MCF 10A (cell line): ENCODE data around the gene AVP. TPM values are rescaled to one million over a fixed set of nuclear protein-coding genes. Genes with fewer than 3 reads are reported as not detected.

Experiments
- BruUV-seq: library from RNA; stranded (reverse); fragments of 400-500 nt; replicated peaks from 2 replicates; lab custom pipeline; 2021; lab: Mats Ljungman, UMichigan
- CTCF ChIA-PET: fragments of 300-600 bp; sonication (Branson Sonifier 250); formaldehyde crosslinking; extraction: SDS; loops from one replicate; lab custom pipeline; 2021; ENCODE audit warnings: antibody characterized with exemption, inconsistent platforms; lab: Yijun Ruan, JAX
- POLR2A ChIA-PET: fragments of 300-600, 350-650 bp; sonication (Branson Sonifier 250); formaldehyde crosslinking; extraction: SDS; loops from one replicate; lab custom pipeline; 2020; ENCODE audit warnings: antibody characterized with exemption, inconsistent platforms; lab: Yijun Ruan, JAX
- DNase-seq: peaks from one replicate; pipeline ENCODE4 v3.0.0-alpha.2; 2018; ENCODE audit not compliant: unreplicated experiment
- H3K27ac Mint-ChIP-seq: one replicate; pipeline ENCODE4 v1.8.0; 2022; ENCODE audit warnings: mild to moderate bottlenecking, low read depth, mixed read lengths; ENCODE audit not compliant: unreplicated experiment
- H3K27me3 Mint-ChIP-seq: one replicate; pipeline ENCODE4 v1.8.0; 2022; ENCODE audit warnings: mixed read lengths; ENCODE audit not compliant: insufficient read depth, unreplicated experiment
- H3K36me3 Mint-ChIP-seq: one replicate; pipeline ENCODE4 v1.8.0; 2022; ENCODE audit warnings: mild to moderate bottlenecking, moderate library complexity, mixed read lengths; ENCODE audit not compliant: insufficient read depth, unreplicated experiment
- H3K4me1 Mint-ChIP-seq: one replicate; pipeline ENCODE4 v1.8.0; 2022; ENCODE audit warnings: mixed read lengths; ENCODE audit not compliant: insufficient read depth, unreplicated experiment
- H3K4me3 Mint-ChIP-seq: one replicate; pipeline ENCODE4 v1.8.0; 2022; ENCODE audit warnings: mild to moderate bottlenecking, moderate library complexity, mixed read lengths; ENCODE audit not compliant: unreplicated experiment
- H3K9me3 Mint-ChIP-seq: one replicate; pipeline ENCODE4 v1.8.0; 2022; ENCODE audit warnings: mixed read lengths; ENCODE audit not compliant: unreplicated experiment
- intact Hi-C: fragments of 100-400 bp; cut with micrococcal nuclease; formaldehyde crosslinking; loops from 2 replicates; pipeline ENCODE4 v1.14.1; 2022
- total RNA-seq: library from RNA; stranded (reverse); gene quantifications from 2 replicates; pipeline ENCODE4 v1.2.3, GENCODE V29; 2022
- TF ChIP-seq, protein P1 (sequence below): fragments of 200-600 bp; IDR thresholded peaks from one replicate; pipeline ENCODE4 v1.8.0; 2022; ENCODE audit warnings: antibody characterized with exemption, mild to moderate bottlenecking; ENCODE audit not compliant: unreplicated experiment

The AVP gene
- total RNA-seq, 1 experiment from 2014 or later: not detected

DNA sequence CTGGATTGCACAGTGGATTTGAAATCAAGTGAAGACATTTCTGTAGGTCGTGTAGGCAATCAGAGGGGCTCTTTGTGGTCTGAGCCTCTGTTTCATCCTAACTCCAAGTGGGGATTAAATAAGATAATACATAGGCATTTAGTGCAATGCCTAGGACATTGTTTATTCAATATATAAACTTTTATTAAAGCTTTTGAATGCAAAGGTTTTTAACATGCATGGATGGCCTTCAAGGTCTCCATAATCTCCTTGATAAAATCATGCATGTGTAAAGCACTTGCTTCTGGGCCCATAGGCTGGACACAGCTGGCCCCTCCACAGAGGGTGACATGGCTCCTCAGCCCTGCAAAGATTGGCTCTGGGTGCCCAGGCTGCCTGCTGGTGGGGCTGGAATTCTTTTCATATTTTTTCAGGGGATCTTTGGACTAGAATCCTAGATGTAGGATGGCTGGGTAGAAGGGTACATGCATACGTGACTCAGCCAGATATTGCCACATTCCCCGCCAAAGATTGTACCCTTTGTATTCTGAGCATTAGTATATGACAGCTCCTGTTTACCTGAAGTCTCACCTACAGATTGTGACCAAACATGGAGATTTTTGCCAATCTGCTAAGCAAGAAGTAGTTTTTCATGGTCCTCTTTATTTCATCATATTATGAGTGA lies 19.0 kb upstream of the AVP start:
- no peak overlapping the region for H3K4me3 Mint-ChIP-seq
- BruUV-seq: no TSS peak
- DNase-seq: peak; percentile 46
- no peaks in the 10 kb centered on the region for H3K27me3 Mint-ChIP-seq
- TF ChIP-seq, protein P1, sequence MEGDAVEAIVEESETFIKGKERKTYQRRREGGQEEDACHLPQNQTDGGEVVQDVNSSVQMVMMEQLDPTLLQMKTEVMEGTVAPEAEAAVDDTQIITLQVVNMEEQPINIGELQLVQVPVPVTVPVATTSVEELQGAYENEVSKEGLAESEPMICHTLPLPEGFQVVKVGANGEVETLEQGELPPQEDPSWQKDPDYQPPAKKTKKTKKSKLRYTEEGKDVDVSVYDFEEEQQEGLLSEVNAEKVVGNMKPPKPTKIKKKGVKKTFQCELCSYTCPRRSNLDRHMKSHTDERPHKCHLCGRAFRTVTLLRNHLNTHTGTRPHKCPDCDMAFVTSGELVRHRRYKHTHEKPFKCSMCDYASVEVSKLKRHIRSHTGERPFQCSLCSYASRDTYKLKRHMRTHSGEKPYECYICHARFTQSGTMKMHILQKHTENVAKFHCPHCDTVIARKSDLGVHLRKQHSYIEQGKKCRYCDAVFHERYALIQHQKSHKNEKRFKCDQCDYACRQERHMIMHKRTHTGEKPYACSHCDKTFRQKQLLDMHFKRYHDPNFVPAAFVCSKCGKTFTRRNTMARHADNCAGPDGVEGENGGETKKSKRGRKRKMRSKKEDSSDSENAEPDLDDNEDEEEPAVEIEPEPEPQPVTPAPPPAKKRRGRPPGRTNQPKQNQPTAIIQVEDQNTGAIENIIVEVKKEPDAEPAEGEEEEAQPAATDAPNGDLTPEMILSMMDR: no peak
- H3K4me1 Mint-ChIP-seq: peaks cover 5% of the 10 kb centered on the region
- peaks cover 5% of the 10 kb centered on the region for H3K36me3 Mint-ChIP-seq
- no peaks in the 10 kb centered on the region for H3K9me3 Mint-ChIP-seq
- ChIA-PET POLR2A (interaction anchor here (0.9 to 1.4 kb wide), 4 partner anchors 16 to 210 kb away, joined by 3 to 5 read pairs (median 3); no protein-coding TSS in a partner anchor), CTCF (interaction anchor here (0.9 to 1.5 kb wide), 3 partner anchors 10 to 50 kb away, joined by 3 to 8 read pairs (median 3); no protein-coding TSS in a partner anchor)
- H3K27ac Mint-ChIP-seq: no peak overlapping the region
- intact Hi-C loops: no loop called here

DNA sequence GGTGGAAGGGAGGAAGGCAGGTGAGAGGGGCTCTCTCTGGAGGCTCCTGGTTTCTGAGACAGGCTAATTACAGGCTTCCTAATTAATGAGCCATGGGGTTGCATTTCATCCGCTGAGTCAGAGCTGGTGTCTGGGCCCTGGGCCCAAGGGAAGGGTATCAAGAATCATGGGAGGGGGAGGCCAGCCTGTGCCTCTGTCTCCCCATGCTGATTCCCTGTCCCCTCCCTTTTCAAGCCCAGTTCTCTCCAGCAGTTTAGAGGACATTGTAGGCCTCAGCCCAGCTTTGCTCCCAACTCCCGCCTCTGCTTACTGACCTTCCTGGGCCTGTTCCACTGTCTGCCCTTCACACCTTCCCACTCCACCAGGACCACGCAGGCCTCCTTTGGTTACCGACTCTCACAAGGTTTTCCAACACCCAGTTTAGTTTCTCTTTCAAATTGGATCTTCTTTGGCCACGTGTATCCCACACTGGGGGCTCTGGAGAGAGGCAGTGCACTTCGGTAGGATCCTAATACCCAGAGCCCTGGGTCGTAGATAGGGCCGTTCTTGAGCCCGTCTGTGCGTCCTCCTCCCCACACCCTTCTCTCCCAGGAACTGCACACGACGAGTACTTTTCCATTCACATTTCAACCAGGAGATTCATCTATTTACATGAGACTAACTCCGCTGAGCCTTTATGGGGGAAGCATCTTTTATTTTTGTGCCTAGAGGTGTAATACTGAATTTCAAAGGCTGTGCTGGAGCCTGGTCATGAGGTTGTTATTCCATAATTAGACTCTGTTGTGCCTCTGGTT lies 18.2 kb upstream of the AVP start:
- peaks cover 5% of the 10 kb centered on the region for H3K36me3 Mint-ChIP-seq
- no peak overlapping the region for H3K27ac Mint-ChIP-seq

DNA sequence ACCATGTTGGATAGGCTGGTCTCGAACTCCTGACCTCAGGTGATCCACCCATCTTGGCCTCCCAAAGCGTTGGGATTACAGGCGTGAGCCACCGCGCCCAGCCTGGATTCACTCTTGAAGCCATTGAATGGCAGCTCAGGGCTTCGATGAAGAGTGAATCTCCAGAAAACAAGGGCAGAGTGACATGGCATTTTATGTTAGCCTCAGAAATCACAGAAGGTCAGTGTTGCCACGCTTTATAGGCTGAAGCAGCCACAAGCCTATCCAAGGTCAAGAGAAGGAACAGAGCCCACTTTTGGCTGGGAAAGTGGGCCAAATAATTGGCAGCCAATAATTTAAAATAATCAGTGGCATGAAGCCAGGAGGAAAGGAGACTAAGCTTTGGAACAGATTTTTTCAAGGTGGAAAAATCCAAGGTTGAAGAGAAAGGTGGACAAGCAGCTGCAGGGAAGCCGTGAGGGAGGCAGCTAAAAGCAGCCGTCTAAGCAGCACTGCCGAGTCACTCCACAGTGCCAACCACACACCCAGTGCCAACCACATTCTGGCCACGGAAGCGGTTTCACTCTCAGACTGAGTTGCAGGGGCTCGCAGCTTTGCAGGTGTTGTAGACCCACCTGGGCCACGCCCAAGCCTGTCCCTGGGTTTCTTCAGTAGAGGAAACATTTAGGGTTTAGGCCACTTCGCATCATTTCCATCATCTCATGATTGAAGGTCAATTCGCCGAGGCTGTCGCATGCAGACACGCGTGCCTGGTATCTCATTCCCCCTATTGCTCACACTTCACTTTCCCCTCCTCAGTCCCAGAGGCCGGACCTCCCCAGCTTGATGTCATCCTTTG lies 17.4 kb upstream of the AVP start:
- DNase-seq: no peak
- H3K27ac Mint-ChIP-seq: no peak overlapping the region
- no peak overlapping the region for H3K4me3 Mint-ChIP-seq
- H3K9me3 Mint-ChIP-seq: no peaks in the 10 kb centered on the region
- BruUV-seq: no TSS peak
- intact Hi-C loops: no loop called here
- H3K27me3 Mint-ChIP-seq: no peaks in the 10 kb centered on the region
- H3K36me3 Mint-ChIP-seq: peaks cover 5% of the 10 kb centered on the region
- ChIA-PET CTCF (interaction anchor here (2.8 to 2.9 kb wide), 2 partner anchors 15 to 48 kb away, joined by 12 to 17 read pairs; no protein-coding TSS in a partner anchor), POLR2A (interaction anchor here (1.2 kb wide), 1 partner anchor 9 kb away, joined by 3 read pairs; no protein-coding TSS in a partner anchor)
- TF ChIP-seq, protein P1: no peak
- peaks cover 5% of the 10 kb centered on the region for H3K4me1 Mint-ChIP-seq

More for the DNA sequence above, 18.2 kb upstream of the AVP start:
- CTCF ChIA-PET: interaction anchor here (2.8 to 2.9 kb wide), 2 partner anchors 15 to 49 kb away, joined by 12 to 17 read pairs; no protein-coding TSS in a partner anchor
- TF ChIP-seq, protein P1: no peak
- Mint-ChIP-seq H3K27me3 (no peaks in the 10 kb centered on the region), H3K4me3 (no peak overlapping the region), H3K9me3 (no peaks in the 10 kb centered on the region), H3K4me1 (peaks cover 5% of the 10 kb centered on the region)
- no TSS peak for BruUV-seq
- intact Hi-C loops: no loop called here
- POLR2A ChIA-PET: interaction anchor here (1.1 to 1.4 kb wide), 3 partner anchors 8 to 56 kb away, joined by 3 to 5 read pairs (median 3); no protein-coding TSS in a partner anchor
- DNase-seq: no peak
